HG03103 (cell line): Measurements from ENCODE around the gene OSGIN1.
"Not testable (repeated sequence)": the region's sequence is repeated elsewhere in the genome, so short reads cannot be mapped to it uniquely, and the experiment has no call there.

Experiments
- ATAC-seq: cut with Tn5 transposase; IDR thresholded peaks from one replicate; pipeline ENCODE4 v1.9.1; 2021; ENCODE audit warnings: low read depth; ENCODE audit not compliant: unreplicated experiment

The OSGIN1 gene

DNA sequence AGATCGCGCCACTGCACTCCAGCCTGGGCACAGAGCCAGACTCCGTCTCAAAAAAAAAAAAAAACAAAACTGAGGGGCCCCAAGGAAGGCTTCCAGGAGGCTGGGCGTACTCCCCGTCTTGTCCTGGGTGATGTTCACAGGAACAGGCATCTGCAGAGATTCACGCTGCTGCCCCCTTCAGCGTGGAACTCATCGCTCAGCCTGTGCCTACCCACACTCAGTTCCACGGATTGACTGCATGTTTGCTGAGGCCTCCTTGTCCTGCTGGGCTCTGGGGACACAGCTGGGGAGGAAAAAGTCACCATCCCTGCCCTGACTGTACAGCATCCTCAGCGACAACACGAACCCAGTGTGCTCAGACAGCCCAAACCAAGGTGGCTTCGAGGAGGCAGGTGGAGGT lies 12.9 kb upstream of the OSGIN1 start:
- ATAC-seq: no peak

DNA sequence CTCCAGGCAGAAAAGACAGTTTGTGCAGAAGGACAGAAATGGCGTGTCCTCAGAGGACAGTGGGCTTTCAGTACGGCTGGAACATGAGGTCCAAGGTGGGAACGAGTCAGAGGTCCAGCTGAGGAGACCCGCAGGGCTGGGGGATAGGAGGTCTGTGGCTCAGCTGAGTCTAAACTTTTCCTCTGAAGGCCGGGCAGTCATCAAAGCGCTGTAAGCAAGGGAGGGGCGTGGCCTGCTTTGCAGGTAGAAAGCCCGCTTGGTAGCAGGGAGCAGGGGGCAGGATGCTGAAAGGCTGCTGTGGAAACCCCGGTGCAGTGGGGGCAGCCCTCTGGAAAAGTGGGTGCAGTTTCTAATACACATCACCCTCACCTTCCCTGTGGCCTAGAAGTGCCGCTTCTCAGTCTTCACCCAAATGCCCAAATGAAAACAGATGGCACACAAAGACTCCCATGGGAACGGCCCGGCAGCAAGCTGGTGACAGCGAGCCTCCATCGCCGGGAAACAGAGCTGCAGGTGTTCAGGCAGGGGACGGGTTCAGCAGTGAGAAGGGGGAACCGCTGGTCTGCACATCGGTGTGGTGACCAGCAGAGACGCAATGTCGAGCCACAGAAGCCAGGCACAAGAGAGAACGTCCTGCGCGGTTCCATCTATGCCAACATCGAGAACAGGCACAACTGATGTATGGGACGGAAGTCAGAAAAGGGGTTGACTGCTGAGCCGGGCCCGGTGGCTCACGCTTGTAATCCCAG lies 12.2 kb upstream of the OSGIN1 start:
- no peak for ATAC-seq

DNA sequence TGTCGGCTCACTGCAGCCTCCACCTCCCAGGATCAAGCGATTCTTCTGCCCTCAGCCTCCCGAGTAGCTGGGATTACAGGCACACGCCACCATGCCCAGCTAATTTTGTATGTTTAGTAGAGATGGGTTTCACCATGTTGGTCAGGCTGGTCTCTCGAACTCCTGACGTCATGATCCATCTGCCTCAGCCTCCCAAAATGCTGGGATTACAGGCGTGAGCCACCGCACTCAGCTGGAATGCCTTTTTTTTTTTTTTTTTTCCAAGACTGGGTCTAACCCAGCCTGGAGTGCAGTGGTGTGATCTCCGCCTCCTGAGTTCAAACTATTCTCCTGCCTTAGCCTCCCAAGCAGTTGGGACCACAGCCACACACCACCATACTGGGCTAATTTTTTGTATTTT lies 11.5 kb upstream of the OSGIN1 start:
- not testable (repeated sequence) for ATAC-seq

DNA sequence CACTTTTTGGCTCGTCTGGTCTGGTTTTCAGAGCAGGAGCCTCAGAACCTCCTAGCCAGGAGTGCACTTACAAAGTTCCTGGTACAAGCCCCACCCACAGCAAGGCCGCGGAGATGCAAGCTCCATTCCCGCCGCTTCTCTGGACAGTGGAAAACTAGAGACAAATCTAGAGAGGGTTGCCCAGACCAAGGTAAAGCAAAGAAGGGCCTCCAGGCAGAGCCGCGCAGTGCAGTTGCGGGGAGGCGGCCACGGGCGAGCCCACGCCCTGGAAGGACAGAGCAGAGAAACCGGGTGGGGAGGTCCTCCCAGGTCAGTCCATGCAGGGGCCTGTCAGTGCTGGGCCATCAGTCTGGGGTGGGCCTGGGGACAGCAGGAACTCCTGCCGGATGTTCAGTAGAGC lies 11.0 kb upstream of the OSGIN1 start:
- ATAC-seq: no peak

- no peak for ATAC-seq
Observed at GRCh38 chr16:83942815-83943515, 10.1 kb upstream of the OSGIN1 start.

DNA sequence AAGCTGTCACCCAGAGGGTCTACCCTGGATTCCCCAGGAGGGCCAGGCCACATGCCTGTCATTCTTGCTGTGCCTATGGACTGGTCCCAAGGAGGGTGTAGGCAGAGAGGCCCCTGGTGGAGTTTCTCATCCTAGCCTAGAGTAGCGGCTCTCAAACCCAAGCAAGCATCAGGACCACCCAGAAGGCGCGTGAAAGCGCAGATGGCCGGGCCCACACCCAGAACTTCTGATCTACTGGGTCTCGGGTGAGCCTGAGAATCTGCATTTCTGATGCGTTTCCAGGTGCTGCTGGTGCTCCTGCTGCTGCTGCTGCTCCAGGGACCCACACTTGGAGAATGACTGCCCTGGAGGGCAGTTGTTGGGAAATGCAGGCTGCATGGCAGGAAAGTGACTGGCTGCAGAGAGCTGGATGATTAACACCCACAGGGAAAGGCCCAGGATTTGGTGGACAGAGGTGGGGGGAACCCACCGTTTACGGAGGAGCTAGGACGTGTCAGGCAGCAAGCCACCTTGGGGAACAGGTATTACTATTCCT lies 9.5 kb upstream of the OSGIN1 start:
- no peak for ATAC-seq

DNA sequence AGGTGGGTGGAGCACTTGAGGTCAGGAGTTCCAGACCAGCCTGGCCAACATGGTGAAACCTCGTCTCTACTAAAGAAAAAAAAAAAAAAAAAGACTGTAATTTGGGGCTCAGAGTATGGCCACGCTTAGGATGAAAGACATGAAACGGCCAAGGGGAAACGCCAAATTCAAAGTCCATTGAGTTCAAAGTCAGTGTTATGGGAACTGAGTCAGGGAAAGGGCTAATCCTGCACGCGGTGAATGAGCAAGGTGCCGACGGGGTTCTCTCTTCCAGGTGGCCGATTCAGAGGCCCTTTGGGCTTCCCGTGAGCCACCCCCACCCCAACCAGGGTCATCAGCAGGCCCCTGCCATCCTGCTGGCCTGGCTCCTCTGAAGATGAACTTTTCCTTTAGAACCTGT lies 7.5 kb upstream of the OSGIN1 start:
- no peak for ATAC-seq

- no peak for ATAC-seq
Observed at GRCh38 chr16:83946154-83946780, 6.8 kb upstream of the OSGIN1 start.

DNA sequence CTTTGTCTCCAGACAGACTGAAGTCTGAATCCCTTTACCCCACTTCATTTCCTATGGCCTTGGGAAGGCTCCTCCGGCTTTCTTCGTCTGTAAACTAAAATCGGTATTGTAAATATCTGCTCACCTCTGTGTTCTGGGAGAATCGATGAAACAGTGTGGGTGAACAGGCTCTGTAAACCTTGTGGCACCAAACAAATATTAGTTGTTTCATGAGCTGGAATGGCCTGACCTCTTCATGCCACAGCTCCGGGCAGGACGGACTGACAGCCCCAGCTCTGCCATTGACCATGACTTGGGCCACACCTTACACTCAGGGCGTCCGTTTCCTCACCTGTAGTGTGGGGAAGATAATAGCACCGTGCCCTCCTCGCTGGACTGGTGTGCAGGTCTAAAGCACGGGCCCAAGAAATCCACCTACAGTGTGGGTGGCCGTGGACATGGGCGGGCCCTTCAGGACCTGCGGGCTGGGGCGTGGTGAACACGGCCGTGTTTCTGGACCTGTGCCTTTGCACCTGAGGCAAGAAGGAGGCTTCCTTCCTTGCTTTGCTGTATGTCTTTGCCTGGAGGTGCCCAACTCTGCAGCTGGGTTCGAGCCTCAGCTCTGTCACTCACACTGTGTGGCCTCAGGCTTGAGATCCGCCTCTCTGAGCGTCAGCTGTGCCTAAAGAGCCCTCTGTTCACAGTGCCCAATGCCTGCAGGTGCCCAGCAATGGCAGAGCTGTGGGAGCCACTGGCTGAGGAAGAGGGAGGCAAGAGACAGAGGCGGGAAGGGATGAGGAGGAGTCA lies 6.1 kb upstream of the OSGIN1 start:
- ATAC-seq: no peak

DNA sequence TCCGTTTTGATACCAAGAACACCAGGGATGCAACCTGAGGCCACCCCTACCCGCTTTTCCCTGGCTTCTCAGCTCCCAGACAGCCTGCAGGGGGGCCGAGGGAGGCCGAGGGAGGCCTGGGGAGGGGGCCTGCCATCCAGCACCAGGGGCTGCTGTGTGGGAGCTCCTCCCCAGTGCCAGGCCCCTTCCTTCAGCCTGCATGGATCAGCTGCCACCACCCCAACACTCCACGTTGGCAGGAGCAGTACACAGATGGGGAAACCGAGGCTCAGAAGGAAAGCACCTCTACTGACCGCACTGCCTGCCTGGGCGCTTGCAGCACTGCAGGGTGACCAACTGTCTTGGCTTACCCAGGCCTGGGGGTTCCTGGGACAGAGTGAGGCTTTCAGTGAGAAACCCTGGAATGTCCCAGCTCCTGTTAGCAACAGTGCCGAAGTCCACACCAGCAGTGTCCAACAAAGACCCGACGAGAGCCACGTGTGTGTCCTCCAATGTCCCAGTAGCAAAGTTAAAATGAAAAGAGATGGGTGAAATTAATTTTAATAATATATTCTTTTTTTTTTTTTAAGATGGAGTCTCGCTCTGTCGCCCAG lies 5.3 kb upstream of the OSGIN1 start:
- ATAC-seq: no peak

- ATAC-seq: no peak
Observed at GRCh38 chr16:83948914-83949723, 3.9 kb upstream of the OSGIN1 start.

DNA sequence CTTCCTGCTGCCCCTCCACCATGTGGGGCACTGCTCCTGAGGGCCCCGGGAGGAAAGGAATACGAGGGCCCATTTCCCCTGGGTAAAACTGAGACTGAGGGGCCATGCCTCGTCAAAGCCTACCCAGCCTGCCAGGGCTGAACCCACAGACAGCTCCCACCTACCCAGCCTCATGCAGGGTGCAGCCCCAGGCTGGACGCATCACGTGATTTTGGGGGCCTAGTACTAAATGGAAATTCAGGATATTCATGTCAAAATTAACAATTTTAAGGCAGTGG lies 3.4 kb upstream of the OSGIN1 start:
- no peak for ATAC-seq

- not testable (repeated sequence) for ATAC-seq
Observed at GRCh38 chr16:83950862-83951399, 2.1 kb upstream of the OSGIN1 start.

GRCh38 chr16:83951544-83951943 lies 1.5 kb upstream of the OSGIN1 start:
- ATAC-seq: no peak

- ATAC-seq: peak; percentile 10
Observed at GRCh38 chr16:83952587-83952939, 477 bp upstream of the OSGIN1 start.

GRCh38 chr16:83953796-83954576 lies 946 bp downstream of the OSGIN1 start:
- no peak for ATAC-seq

GRCh38 chr16:83954577-83955016 lies 1.6 kb downstream of the OSGIN1 start:
- ATAC-seq: no peak

- ATAC-seq: no peak
Observed at GRCh38 chr16:83955218-83956130, 2.4 kb downstream of the OSGIN1 start.
